SK-N-SH treated with all-trans-retinoic acid at 6 μM for 48 hours (cell line): ENCODE data around the gene CEP192.

Experiments
- ARNTL ChIP-seq: fragments of 450-650 bp; formaldehyde crosslinking; IDR thresholded peaks from 2 replicates; pipeline ENCODE4 v1.5.0; 2020; ENCODE audit warnings: low read depth, mild to moderate bottlenecking, moderate library complexity, borderline replicate concordance
- BACH2 ChIP-seq: fragments of 250-450 bp; sonication (Bioruptor Pico); IDR thresholded peaks from 2 replicates; pipeline ENCODE4 v1.9.0; 2021; ENCODE audit warnings: mild to moderate bottlenecking, borderline replicate concordance
- CREB5 ChIP-seq: fragments of 250-450 bp; sonication (Bioruptor Pico); IDR thresholded peaks from 2 replicates; pipeline ENCODE4 v1.5.1; 2020; ENCODE audit warnings: low read depth, mild to moderate bottlenecking, moderate library complexity
- CSDC2 ChIP-seq: fragments of 250-450 bp; sonication (Bioruptor Pico); IDR thresholded peaks from 2 replicates; pipeline ENCODE4 v1.5.0; 2020; ENCODE audit warnings: mild to moderate bottlenecking, moderate library complexity
- CSRNP3 ChIP-seq: fragments of 250-450 bp; sonication (Bioruptor Pico); IDR thresholded peaks from 2 replicates; pipeline ENCODE4 v1.5.1; 2021; ENCODE audit warnings: mild to moderate bottlenecking, moderate library complexity
- ISL1 ChIP-seq: fragments of 250-450 bp; sonication (Bioruptor Pico); IDR thresholded peaks from 2 replicates; pipeline ENCODE4 v2.1.2; 2022; ENCODE audit warnings: mild to moderate bottlenecking, moderate library complexity
- OSR1 ChIP-seq: fragments of 250-450 bp; sonication (Bioruptor Pico); IDR thresholded peaks from 2 replicates; pipeline ENCODE4 v1.8.0; 2022; ENCODE audit warnings: moderate library complexity, mild to moderate bottlenecking, inconsistent platforms
- PATZ1 ChIP-seq: fragments of 250-450 bp; sonication (Bioruptor Pico); IDR thresholded peaks from 2 replicates; pipeline ENCODE4 v1.8.0; 2020; ENCODE audit warnings: mild to moderate bottlenecking, moderate library complexity, borderline replicate concordance
- POU6F1 ChIP-seq: fragments of 250-450 bp; sonication (Bioruptor Pico); IDR thresholded peaks from 2 replicates; pipeline ENCODE4 v1.8.0; 2021; ENCODE audit warnings: low read depth, mild to moderate bottlenecking, moderate library complexity, borderline replicate concordance
- RARB ChIP-seq: fragments of 250-450 bp; sonication (Bioruptor Pico); IDR thresholded peaks from 2 replicates; pipeline ENCODE4 v1.8.0; 2021; ENCODE audit warnings: mild to moderate bottlenecking, moderate library complexity
- TCF4 ChIP-seq: fragments of 250-450 bp; sonication (Bioruptor Pico); IDR thresholded peaks from 2 replicates; pipeline ENCODE4 v1.8.0; 2021; ENCODE audit warnings: mild to moderate bottlenecking, moderate library complexity, borderline replicate concordance
- ZFP3 ChIP-seq: fragments of 250-450 bp; sonication (Bioruptor Pico); IDR thresholded peaks from 2 replicates; pipeline ENCODE4 v1.5.0; 2020; ENCODE audit warnings: mild to moderate bottlenecking, moderate library complexity
- ZNF565 ChIP-seq: fragments of 450-650 bp; formaldehyde crosslinking; conservative IDR thresholded peaks from 2 replicates; pipeline ENCODE4 v1.5.0; 2020; ENCODE audit warnings: low read depth, mild to moderate bottlenecking, moderate library complexity
- ZNF8 ChIP-seq: fragments of 450-650 bp; formaldehyde crosslinking; IDR thresholded peaks from 2 replicates; pipeline ENCODE4 v1.5.0; 2020; ENCODE audit warnings: mild to moderate bottlenecking, moderate library complexity

- no peak for TF ChIP-seq CSRNP3 (CRISPR knock-in tag)
- no peak for TF ChIP-seq ZNF8 (CRISPR knock-in tag)
- TF ChIP-seq CSDC2: no peak
- no peak for TF ChIP-seq ZFP3 (CRISPR knock-in tag)
- TF ChIP-seq OSR1 (CRISPR knock-in tag): no peak
- TF ChIP-seq ARNTL (CRISPR knock-in tag): no peak
- no peak for TF ChIP-seq PATZ1 (CRISPR knock-in tag)
- no peak for TF ChIP-seq RARB (CRISPR knock-in tag)
- no peak for TF ChIP-seq ISL1
- no peak for TF ChIP-seq CREB5 (CRISPR knock-in tag)
- no peak for TF ChIP-seq TCF4
- no peak for TF ChIP-seq POU6F1 (CRISPR knock-in tag)
- TF ChIP-seq BACH2 (CRISPR knock-in tag): no peak
- TF ChIP-seq ZNF565: no peak
These were observed 48.6 kb downstream of the CEP192 start for GRCh38 chr18:13039806-13040205.
